NAMALWA (cell line): ENCODE measurements around the gene OPA3.
"Not testable (repeated sequence)": the region's sequence is repeated elsewhere in the genome, so short reads cannot be mapped to it uniquely, and the experiment has no call there.

ENCODE experiments used
- DNase-seq: peaks from one replicate; pipeline ENCODE4 v3.0.0-alpha.2; 2015; ENCODE audit warnings: low spot score

The OPA3 gene

DNA sequence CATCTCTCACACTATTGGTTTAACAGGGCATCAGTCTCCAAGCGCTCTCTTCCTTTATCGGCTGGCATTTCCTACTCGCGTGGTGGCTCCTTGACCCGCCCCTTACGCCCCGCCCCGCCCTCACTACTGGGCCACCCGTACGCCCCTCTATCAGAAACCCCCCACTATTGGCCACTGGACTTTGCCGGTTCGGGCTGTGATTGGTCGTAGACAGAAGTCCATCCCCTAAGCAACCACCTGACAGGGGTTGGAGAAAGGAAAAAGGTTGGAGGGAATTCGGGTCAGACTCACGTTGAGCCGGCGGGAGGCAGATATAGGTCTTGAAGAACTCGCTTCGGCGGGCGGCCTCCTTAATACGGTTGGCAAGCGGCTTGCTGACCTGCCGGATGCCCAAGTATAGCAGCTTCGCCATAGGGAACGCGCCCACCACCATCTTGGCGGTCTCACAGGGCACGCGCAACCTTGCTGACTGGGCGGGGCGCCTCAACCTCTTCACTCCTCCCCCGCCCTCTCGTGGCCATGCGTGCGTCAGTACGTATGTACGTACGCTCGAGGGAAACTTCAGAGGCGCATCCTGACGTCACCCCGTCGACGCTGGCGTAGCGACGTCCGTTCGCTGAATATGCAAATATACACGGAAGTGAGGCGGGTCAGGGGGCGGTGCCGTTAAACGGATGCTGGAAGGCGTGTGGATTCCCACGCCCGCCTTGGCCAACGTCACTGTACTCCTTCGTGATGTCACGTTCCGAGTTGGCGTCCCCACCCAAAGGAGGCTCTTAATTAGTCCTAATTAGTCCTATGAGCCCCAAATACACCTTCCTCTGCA is at the start of gene OPA3:
TSS of gene OPA3 (minus strand) at position 471 of the 826 bp plus-strand sequence. CDS start at position 433, 38 bp downstream.
- peak; percentile 100 for DNase-seq

DNA sequence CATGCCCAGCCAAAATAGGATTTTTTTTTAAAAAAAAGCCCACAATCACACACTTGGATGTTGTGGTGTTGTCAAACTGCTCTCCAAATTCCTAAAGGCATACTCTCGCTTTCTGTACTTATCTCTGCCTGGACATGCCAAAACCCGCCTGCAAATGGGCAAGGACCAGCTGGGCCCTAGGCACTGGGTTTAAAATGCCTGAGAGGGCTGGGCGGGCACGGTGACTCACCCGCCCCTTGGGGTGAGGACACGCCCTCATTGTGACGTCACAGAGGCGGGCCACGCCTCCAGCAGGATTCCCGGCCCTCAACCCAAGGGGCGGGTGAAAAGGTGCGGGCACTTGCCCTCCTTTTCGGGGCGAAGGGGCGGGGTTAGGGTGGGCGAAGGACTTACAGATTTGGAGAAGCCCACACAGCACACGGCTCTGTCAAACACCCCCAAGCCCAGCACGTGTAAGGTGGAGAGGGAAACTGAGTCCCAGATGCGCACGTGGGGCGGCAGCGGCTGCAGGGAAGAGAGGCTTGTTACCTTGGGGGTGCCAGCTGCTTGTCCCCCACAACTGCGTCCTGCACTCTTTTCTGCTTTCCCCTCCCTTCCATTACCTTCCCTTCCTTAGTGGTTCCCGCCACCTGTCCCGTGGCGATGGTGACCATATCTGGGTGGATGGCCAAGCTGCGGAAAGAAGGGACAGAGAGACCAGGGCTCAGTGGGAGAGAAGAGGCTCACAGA is 48.0 kb upstream of the OPA3 start:
- DNase-seq: peak; percentile 79

DNA sequence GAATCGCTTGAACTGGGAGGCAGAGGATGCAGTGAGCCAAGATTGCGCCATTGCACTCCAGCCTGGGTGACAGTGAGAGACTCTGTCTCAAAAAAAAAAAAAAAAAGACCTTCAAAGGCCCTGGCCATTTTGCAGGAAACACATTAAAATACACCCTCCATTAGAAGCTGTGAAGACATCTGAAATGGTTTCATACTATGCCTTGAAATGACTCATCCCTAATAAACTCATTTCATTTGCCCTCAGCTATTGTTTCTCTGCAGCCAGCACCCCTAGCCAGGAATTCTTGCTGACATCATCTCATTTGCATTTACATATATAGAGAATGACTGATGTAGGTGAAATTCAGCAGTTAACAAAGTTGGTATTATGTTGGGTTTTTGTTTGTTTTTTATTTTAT is 45.9 kb upstream of the OPA3 start:
- no peak for DNase-seq

DNA sequence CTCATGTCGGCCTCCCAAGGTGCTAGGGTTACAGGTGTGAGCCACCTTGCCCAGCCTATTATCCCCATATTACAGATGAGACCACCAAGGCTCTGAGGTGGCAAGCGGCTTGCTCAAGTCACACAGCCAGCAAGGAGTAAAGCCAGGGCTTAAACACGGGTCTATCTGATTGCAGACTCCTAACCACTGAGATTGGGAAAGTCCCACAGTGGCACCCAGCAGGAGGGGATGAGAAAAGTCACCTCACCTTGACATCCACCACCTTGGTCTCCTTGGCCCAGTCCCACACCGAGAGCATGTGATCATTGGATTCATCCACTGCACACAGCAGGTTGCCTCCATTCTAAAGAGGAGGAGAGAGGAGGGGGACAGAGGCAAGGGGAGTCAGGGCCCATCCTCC is 45.1 kb upstream of the OPA3 start:
- no peak for DNase-seq

DNA sequence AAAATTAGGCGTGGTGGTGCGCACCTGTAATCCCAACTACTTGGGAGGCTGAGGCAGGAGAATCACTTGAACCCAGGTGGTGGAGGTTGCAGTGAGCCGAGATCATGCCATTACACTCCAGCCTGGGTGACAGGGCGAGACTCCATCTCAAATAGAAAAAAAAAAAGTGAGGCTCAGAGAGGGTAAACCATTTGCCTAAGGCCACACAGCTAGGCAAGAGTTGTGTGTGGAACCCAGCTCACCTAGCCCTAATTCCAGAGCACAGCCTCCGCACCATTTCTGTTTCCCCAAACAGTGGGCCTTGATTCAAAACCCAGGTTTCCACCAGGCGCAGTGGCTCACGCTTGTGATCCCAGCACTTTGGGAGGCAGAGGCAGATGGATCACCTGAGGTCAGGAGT is 43.6 kb upstream of the OPA3 start:
- DNase-seq: not testable (repeated sequence)

DNA sequence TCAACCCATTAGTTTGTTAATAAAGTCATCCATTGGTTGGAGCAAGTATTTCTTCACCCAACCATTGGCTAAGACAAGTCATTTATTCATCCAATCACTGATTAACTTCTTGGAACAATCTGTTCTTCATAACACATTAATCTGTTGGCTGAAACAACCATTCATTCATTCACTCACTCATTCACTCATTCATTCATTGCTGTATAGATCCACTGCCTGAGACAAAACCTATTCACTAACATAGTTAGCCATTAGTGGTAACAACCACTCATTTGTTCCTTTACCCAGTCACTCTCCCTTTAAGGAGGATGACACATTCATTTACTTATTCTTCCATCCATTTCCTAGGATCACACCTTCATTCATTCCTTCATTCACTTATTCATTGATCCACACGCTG is 39.4 kb upstream of the OPA3 start:
- no peak for DNase-seq

DNA sequence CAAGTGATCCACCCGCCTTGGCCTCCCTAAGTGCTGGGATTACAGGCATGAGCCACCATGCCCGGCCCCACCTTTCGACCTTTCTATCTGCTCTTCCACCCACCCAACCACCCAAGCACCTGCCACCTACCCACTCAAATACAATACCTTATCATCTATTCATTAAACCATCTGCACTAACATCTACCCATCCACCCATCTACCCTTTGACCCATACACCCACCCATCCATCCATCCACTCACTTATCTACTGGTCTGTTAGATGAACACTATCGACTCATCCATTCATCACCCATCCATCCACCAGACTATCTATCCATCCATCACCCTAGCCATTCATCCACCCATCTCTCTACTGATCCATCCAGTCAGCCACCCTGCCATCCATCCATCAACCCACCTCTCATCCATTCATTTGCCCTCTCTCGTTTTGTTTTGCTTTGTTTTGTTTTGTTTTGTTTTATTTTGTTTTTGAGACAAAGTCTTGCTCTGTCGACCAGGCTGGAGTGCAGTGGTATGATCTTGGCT is 37.4 kb upstream of the OPA3 start:
- DNase-seq: no peak

DNA sequence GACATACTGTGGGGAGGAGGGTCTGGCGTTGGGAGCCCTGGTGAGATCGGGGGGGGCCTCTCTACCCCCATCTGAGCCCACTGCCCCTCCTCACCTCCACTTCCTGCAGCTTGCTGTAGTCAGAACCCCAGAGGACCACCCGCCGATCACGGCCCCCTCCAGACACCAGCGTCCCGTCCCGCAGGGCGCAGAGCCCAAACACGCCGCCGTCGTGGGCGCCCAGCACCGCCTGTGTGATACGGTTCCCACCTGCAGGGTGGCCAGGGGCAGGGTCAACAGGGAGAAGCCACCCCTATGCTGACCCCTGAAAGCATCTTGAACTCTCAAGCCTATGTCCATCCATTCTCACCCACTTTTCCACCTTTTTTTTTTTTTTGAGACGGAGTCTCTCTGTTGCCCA is 36.8 kb upstream of the OPA3 start:
- no peak for DNase-seq

DNA sequence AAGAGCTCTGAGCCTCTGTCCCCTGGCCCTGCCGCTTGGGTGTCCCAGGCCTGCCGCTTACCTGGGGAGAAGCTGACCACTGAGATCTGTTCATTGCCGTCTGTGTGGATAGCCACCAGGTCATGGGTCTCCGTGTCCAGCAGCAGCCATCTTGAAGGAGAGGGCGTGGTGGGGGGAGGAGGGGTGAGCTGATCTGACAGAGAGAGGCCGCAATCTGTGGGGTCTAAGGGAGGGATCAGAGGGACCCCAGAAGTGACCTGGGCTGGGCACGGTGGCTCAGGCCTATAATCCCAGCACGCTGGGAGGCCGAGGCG is 32.1 kb upstream of the OPA3 start:
- DNase-seq: no peak

DNA sequence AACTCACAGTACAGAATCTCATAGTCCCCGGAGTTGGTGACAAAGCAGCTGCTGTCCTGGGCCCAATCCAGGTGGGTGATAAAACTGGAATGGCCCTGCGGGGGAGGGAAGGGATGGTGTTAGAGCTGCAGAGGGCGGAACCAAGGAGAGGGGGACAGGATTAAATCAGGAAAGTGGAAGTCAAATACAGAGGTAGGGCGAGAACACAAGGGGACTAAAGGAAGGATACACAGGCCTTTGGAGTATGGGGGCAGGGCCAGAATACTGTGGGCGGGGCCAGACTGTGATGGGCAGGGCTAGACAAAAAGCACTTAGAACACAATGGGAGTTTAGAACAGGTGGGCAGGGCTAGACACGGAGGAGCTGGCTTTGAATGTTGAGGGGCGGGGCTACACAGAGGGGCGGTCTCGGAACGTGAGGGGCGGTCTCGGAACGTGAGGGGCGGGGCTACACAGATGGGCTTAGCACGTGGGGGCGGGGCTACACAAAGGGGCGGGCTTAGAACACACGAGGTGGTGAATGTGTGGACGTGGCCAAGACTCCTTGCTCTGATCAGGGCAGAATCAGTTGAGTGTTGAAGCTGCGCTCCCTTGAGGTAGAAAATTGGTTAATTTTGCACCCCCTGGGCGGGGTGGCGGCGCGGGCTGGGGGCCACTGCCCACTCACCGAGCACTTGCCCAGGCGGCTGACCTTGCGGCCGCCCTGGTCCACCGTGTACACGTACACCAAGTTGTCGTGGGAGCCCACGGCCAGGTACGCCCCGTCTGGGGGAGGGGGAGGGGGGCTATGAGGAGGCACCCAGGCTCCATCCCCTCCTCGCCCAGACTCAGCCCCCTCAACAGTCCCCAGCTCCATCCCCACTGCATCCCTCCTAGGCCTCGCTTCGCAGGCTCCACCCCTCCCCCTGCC is 31.4 kb upstream of the OPA3 start:
- DNase-seq: peak; percentile 95

DNA sequence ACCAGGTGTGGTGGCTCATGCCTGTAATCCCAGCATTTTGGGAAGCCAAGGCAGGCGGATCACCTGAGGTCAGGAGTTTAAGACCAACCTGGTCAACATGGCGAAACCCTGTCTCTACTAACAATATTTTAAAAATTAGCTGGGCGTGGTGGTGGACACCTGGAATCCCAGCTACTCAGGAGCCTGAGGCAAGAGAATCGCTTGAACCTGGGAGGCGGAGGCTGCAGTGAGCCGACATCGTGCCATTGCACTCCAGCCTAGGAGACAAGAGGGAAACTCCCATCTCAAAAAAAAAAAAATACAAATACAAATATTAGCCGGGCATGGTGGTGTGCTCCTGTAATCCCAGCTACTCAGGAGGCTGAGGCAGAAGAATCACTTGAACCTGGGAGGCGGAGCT is 30.5 kb upstream of the OPA3 start:
- not testable (repeated sequence) for DNase-seq

DNA sequence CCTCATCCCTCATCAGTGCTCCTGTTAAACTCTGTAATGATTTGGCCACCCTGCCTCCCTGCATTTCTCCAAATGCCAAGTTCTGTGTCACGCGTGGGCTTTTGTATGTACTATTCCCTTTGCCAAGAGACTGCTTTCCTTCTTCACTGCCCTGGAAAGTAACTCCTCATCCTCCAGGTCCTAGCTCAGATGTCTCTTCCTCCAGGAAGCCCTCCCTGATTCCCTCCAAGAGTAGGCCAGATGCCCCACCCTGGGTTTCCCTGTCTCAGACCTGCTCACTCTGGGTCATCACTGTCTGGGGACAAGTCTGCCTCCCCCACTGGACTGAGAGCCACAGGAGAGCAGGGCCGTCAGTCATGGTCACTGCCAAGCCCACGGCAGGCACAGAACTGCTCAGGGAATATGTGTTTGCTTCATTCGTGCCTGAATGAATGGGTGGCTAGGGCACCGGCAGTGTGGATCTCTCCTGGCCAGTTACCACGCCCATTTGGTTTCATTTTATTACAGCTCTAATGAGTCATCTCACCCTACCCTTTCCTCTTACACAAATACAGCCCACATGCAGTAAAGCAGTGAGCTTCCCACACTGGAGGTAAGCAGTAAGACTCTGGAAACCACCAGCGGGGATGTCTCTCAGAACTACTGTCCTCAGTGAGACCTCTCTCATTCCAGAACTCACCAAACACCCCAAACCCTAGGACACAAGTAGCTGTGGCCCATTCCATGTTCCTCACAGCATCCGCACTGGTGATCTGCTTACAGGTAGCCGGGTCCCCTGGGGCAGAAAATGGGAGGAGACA is 29.5 kb upstream of the OPA3 start:
- DNase-seq: peak; percentile 25

DNA sequence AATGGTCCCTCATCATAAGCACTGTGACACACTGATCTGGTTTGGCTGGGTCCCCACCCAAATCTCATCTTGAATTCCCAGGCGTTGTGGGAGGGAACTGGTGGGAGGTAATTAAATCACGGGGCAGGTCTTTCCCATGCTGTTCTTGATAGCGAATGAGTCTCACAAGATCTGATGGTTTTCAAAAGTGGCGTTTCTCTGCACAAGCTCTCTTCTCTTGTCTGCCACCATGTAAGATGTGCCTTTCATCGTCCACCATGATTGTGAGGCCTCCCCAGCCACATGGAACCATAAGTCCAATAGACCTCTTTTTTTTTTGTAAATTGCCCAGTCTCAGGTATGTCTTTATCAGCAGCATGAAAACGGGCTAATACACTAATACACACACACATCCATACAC is 24.3 kb upstream of the OPA3 start:
- DNase-seq: no peak

DNA sequence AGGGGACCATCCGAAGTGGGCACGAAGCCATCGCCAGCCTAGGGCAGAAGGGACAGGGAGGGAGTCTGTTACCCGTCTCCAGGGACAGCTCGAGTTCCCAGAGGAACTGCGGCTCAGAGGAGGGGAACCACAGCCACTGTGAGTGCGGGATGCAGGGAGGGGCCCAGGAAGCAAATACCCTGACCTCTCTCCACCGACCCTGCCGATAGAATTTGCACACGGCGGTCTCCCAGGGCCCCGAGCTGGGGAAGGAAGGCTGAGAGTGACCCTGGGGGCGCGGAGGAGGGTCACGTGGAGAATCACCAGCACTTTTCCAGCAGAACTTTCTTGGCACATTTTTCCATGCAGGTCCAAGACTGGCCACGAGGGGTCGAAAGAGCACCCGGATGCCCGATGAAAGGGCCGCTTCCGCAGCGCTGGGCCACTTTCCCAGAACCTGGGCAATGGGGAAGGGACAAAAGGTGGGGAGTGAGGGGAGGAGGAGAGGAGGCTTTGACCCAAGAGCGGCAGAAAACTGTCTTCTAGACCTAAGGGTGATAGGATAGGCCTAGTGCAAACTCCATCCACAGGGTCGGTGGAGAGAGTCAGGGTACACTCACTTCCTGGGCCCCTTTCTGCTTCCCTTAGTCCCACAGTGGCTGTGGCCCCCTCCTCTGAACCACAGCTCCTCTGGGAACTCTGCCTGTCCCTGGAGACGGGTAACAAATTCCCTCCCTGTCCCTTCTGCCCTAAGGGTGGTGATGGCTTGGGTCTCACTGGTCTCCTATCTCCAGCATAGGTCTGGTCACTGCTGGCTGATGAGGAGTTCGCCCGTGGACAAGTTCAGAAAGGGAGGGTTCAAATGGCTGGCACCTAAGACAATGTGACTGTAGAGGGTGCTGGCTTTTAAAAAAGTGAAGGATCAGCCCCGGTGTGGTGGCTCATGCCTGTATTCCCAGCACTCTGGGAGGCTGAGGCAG is 22.7 kb upstream of the OPA3 start:
- no peak for DNase-seq

DNA sequence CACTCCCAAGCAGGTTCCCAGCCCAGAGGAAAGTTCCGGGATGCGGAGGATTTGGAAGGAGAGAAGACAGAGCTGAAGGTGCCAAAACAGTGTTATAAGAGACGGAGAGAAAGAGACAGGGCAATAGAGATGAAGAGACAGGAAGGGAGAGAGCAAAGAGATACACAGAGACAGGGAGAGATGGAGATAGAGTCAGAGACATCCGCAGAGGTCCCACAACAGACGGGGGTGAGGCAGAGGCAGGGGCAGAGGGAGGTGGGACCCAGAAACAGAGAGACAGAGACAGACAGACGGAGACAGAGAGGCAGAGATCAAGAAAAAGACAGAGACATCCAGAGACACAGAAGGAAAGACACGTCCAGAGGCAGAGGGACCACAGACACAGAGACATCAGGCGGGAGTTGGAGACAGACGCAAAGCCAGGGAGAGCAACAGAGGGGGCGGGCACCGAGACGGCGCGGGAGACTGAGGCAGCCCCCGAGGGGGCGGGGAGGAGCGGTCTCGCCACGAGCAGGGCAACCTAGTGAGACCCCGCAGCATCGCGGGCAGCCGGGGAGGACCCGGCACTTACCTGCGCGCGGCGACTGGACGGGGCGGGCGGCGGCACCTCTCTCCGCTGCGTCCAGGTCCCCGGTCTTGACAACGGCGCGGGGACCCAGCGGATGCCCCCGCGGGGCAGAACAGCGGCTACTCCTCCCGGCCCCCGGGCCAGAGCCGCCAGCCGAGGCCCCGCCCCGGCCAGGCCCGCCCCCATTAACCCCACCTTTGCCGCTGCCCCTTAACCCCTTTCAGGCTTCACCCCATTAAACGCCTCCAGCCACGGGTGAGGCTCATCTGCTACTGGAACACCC is 17.1 kb upstream of the OPA3 start, which contains the start of gene GPR4:
TSS of gene GPR4 (minus strand) at position 689 of the 851 bp plus-strand sequence. CDS start 10,346 bp downstream, outside the sequence.
- no peak for DNase-seq

DNA sequence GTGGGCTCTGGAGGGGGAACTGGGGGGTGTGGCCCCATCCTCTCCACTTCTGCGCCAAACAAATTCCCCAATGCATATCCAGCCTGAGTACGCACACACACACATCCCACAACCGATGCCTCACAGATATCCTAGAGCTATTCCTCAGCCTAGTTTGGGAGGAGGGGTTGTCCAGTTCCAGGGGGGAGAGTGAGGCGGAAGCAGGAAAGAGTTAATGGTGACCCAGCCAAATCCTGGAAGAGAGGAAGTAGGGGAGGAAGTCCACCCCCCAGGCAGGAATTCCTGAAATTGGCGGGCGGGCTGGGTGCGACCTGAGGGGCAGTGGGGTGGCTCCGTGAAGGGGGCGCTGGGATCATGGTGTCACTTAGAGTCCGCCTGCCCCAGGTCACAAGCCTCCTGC is 16.5 kb upstream of the OPA3 start:
- no peak for DNase-seq

DNA sequence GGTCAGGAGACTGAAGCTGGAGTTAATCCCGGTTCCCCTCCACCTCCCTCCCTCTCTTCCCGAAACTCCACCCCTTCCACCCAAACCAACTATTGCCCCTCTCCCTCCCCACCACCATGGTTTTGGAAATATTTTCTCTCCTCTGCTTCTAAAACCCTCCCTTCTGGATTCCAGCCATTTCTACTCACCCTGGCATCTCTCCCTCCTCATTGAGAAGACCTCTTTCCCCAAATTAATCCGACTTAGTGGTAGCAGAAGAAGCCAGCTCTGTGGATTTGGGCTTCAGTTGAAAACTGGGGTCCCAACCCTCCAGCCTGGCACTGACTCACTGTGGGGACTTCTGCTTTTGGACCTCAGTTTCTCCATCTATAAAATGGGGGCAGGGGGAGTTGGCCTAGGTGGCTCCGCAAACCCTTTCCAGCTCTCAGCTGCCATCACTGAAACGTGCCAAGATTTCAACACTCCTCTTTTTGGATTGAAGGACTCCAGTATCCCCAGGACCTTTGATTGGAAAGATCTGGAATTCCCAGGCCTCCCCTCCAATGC is 15.8 kb upstream of the OPA3 start:
- DNase-seq: no peak

DNA sequence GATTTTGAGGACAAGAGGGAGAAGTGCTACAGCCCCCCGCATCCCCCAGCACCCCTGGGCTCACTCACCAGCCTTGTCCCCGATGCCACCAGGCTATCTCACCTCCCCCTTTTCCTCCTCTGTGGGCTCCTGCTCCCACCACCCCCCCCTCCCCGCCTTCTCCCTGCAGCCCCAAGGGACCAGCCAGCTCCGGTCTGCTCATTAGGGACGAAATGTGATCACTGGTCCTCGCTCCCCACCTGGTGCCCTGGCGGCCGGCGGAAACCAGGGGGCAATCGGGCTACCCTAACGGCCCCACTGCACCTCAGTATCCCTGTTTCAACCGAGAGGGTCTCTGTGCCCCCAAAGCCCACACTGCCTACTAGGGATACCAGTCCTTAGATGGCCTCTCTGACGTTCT is 14.7 kb upstream of the OPA3 start:
- DNase-seq: no peak
